IPS-20b (cell line): ENCODE measurements around the gene IQCB1.
"Not testable (repeated sequence)": the region's sequence is repeated elsewhere in the genome, so short reads cannot be mapped to it uniquely, and the experiment has no call there.

Experiments used
- H3K27ac ChIP-seq: one replicate; pipeline ENCODE4 v1.5.1; 2013; ENCODE audit warnings: low read length
- H3K27me3 ChIP-seq: 2 replicates; pipeline ENCODE4 v1.6.1; 2013; ENCODE audit warnings: mild to moderate bottlenecking, low read length, inconsistent platforms; ENCODE audit not compliant: insufficient read depth
- H3K36me3 ChIP-seq: 2 replicates; pipeline ENCODE4 v1.6.1; 2013; ENCODE audit warnings: low read depth, mild to moderate bottlenecking, inconsistent platforms, low read length, moderate library complexity; ENCODE audit not compliant: insufficient read depth
- H3K4me1 ChIP-seq: 2 replicates; pipeline ENCODE4 v1.6.1; 2013; ENCODE audit warnings: mild to moderate bottlenecking, control low read depth, inconsistent platforms, low read length, moderate library complexity; ENCODE audit not compliant: insufficient read depth
- H3K4me3 ChIP-seq: 2 replicates; pipeline ENCODE4 v1.5.1; 2013; ENCODE audit warnings: mild to moderate bottlenecking, low read length, inconsistent platforms
- H3K9ac ChIP-seq: 2 replicates; pipeline ENCODE4 v1.6.1; 2013; ENCODE audit warnings: low read depth, mild to moderate bottlenecking, inconsistent platforms, low read length, moderate library complexity
- H3K9me3 ChIP-seq: 2 replicates; pipeline ENCODE4 v1.6.1; 2013; ENCODE audit warnings: mild to moderate bottlenecking, low read depth, low read length, inconsistent platforms; ENCODE audit not compliant: insufficient read depth

Gene IQCB1

DNA sequence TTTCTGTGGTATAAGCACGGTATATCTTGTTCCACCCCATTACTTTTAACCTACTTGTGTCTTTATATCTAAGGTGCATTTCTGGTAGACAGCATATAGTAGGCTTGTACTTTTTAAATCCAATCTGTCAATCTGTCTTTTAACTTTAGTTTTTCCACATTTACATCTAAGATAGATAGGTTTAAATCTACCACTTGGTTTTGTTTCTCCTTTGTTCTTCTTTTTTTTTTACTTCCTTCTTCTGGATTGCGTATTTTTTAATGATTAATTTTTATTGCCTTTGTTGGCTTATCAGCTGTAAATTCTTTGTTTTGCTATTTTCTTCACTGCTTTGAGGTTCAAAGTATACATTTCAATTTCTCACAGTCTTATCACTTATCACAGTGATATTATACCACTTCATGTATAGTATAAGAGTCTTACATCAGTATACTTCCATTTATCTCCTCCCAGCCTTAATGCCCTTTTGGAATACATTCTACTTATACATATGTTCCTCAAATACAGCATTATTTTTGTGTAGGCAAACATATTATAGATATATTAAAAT is 31.0 kb downstream of the IQCB1 start:
- no peak overlapping the region for H3K9ac ChIP-seq
- no peak overlapping the region for H3K27ac ChIP-seq
- H3K27me3 ChIP-seq, result no peaks in the 10 kb centered on the region
- no peak overlapping the region for H3K4me3 ChIP-seq
- H3K9me3 ChIP-seq, result no peaks in the 10 kb centered on the region
- no peaks in the 10 kb centered on the region for H3K4me1 ChIP-seq
- H3K36me3 ChIP-seq, result peaks cover 66% of the 10 kb centered on the region

DNA sequence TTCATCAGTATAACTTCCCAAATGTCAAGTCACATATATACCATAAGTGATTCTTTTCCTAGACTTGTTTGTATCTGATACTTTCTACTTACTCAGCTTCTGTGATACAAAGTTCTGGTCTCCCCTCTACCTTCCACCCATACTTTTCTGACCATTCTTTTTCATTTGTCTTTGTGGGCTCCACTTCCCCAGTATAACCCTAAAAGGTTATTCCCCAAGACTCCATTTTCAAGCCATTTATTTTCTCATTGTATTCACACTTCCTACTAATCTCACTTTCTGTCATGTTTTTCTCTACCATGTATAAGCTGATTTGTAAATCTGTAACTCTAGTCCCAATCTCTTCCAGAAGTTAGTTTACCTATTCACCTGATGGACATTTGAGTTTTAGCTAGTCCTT is 34.0 kb downstream of the IQCB1 start:
- H3K36me3 ChIP-seq, result peaks cover 63% of the 10 kb centered on the region
- no peaks in the 10 kb centered on the region for H3K9me3 ChIP-seq
- H3K27ac ChIP-seq, result no peak overlapping the region
- no peaks in the 10 kb centered on the region for H3K27me3 ChIP-seq
- no peaks in the 10 kb centered on the region for H3K4me1 ChIP-seq
- no peak overlapping the region for H3K4me3 ChIP-seq
- H3K9ac ChIP-seq, result no peak overlapping the region

DNA sequence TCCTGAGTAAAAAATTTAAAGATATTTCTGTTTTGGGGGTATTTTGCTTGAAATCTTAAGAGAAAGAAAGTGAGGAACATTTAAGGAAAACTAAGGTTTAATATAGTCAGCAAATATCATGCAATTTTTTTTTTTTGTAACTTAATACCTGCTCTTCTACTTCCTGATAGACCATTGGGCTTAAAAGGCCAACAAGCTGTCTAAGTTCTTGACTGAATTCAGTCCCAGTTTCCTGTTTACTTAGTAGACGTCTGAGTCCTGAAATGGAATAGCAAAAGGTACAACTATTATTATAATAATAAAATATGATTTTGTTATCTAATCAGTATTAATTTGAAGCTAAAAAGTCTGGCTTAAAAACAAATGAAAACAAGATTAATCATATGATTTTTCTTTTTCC is 37.9 kb downstream of the IQCB1 start:
- Histone ChIP-seq H3K27me3 (no peaks in the 10 kb centered on the region), H3K4me3 (no peak overlapping the region), H3K4me1 (no peaks in the 10 kb centered on the region), H3K9me3 (no peaks in the 10 kb centered on the region), H3K27ac (no peak overlapping the region), H3K9ac (no peak overlapping the region), H3K36me3 (peaks cover 45% of the 10 kb centered on the region)

DNA sequence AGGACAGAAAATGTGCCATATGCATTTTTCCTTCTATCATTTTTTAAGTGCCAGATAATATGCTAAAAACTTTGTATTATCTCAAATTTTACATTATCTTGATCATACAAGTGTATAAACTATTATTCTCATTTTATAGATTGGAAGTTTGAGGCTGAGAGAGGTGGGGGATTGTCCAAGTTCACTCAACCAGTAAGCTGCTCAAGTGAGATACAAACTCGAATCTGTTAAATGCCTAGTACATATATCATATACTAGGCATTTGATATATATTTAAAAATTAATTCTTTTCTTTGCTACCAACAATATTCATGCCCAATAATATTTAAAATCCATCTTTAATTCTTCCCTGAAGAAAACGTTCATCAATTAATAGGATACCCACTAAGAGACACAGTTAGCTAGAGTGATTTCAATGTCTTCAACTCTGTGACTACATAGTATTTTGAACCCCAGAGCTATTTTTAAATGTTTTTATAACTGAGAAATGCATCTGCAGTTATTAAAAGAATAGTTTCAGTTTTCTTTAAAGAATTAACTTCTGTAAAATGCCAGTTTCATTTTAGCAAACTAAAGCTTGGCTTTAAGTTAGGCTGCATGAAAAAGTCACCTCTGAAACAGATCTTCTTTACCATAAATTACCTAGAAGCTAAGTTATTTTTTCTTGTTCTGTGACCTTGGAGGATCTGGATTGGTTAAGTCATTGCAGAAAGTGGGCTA is 40.4 kb downstream of the IQCB1 start:
- Histone ChIP-seq H3K4me1 (no peaks in the 10 kb centered on the region), H3K4me3 (no peak overlapping the region), H3K27ac (no peak overlapping the region), H3K36me3 (peaks cover 47% of the 10 kb centered on the region), H3K9ac (no peak overlapping the region), H3K9me3 (no peaks in the 10 kb centered on the region), H3K27me3 (no peaks in the 10 kb centered on the region)

DNA sequence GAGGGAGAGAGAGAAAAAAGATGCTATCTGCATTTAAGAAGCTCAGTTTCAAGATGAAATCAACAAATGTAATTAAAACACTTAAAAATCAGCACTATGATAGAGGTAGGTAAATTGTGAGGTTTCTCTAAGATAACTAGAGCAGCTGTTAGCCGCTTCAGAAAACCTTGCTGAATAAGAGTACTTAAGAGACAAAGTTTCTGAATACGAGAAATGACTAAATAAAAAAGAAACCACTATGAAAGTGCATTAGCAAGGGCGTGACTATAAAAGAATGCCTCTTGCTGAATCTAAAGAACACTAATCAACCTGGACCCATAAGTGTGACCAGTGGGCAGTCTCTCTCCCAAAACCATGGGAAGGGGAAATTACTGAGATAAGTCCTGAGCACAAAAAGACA is 41.8 kb downstream of the IQCB1 start:
- Histone ChIP-seq H3K4me1 (no peaks in the 10 kb centered on the region), H3K27me3 (no peaks in the 10 kb centered on the region), H3K4me3 (no peak overlapping the region), H3K9ac (no peak overlapping the region), H3K36me3 (peaks cover 47% of the 10 kb centered on the region), H3K9me3 (no peaks in the 10 kb centered on the region), H3K27ac (no peak overlapping the region)

DNA sequence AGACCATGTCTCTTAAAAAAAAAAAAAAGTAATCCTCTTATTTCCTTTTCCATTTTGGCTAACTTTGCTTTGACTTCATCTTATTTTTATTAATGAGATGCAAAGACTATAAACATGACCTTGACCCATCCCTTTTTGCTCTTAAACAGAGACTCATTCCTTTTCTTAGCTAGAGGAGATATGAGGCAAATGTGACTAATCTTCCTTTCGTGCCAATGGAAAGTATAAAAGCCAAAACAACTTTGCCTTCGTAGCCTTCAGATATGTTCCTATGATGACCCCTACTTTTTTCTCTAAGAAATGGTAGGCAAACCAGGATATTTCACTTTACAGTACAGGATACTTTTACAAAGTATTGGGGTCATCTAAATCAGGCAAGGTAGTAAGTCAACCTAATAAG is 48.4 kb downstream of the IQCB1 start:
- Histone ChIP-seq H3K4me1 (no peaks in the 10 kb centered on the region), H3K9me3 (no peaks in the 10 kb centered on the region), H3K27ac (no peak overlapping the region), H3K9ac (no peak overlapping the region), H3K36me3 (peaks cover 81% of the 10 kb centered on the region), H3K4me3 (no peak overlapping the region), H3K27me3 (no peaks in the 10 kb centered on the region)

DNA sequence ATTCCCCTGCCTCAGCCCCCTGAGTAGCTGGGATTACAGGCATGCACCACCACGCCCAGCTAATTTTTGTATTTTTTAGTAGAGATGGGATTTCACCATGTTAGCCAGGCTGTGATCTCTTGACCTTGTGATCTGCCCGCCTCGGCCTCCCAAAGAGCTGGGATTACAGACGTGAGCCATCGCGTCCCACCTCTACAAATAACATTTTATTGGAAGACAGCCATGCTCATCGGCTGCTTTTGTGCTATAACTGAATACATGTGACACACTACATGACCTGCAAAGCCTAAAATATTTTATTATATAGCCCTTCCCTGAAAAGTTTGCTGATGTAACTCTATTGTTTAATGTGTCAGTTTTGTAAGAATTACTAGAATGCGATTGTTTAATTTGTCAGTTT is 52.1 kb downstream of the IQCB1 start:
- H3K36me3 ChIP-seq, result peaks cover 86% of the 10 kb centered on the region
- H3K9ac ChIP-seq, H3K9me3 ChIP-seq, H3K4me3 ChIP-seq, H3K27me3 ChIP-seq, H3K27ac ChIP-seq, H3K4me1 ChIP-seq: not testable (repeated sequence)

DNA sequence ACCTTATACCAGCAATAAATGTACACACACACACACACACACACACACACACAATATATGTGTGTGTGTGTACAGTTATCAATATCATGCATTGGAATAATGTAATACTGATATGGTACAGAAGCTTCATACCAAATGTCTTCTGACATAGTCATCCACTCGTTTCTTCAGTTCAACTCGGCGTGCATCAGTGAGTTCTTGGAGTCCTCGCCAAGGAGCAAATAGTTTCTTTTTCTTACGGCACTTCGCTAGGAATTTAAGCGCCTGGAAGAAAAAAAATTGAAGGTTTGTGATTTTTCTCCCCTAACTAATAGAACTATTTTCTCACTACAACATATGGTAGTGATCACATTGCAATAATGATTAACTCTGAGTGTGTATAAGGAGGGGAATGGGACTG is 53.2 kb downstream of the IQCB1 start:
- Histone ChIP-seq H3K9me3 (no peaks in the 10 kb centered on the region), H3K4me3 (no peak overlapping the region), H3K9ac (no peak overlapping the region), H3K36me3 (peaks cover 87% of the 10 kb centered on the region), H3K27me3 (no peaks in the 10 kb centered on the region), H3K27ac (no peak overlapping the region), H3K4me1 (no peaks in the 10 kb centered on the region)

DNA sequence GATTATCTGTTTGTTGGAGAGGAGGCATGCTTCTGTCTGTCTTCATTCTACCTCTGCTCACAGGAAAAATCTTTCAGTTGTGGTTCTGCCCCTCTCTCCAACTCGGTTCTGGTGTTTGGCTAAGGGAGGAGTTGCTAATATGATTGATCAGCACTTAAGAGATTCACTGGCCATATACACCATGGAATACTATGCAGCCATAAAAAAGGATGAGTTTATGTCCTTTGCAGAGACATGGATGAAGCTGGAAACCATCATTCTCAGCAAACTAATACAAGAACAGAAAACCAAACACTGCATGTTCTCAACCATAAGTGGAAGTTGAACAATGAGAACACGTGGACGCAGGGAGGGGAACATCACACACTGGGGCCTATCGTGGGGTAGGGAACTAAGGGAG is 59.8 kb downstream of the IQCB1 start:
- H3K9ac ChIP-seq, H3K4me1 ChIP-seq, H3K9me3 ChIP-seq, H3K27me3 ChIP-seq, H3K4me3 ChIP-seq, H3K27ac ChIP-seq: not testable (repeated sequence)
- peaks cover 81% of the 10 kb centered on the region for H3K36me3 ChIP-seq

DNA sequence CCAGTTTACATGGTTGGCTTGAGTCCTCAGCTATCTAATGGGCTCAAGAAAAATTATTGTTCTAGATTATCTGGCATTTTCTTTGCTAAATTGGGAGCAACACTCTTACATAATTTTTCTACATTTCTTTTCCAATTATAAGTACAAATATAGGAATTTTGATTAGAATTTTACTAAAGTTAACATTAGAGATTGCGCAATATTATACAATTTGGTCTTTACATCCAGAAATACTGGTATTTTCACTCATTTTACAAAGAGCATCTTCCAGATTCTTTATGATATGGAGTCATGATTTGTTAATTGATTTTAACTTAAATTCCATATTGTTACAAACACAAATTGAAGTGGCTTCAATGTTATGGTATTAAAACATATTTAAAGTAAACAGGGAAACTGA is 65.6 kb downstream of the IQCB1 start:
- Histone ChIP-seq H3K27ac (no peak overlapping the region), H3K27me3 (no peaks in the 10 kb centered on the region), H3K36me3 (peaks cover 44% of the 10 kb centered on the region)

DNA sequence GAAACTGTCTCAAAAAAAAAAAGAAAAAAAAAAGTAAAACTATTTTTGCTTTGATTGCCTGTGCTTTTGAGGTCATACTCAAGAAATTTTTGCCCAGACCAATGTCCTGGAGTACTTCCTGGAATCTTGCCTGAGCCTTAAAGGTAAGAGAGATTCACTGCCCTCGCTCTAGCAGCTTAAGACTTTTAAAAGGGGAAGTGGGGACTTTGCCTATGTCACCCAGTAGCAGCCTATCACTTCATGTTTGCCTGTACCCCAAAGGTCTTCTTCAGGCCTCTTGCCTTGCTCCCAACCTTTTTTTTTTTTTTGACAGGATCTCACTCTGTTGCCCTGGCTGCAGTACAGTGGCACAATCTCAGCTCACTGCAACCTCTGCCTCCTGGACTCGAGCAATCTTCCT is 66.4 kb downstream of the IQCB1 start:
- Histone ChIP-seq H3K27me3 (no peaks in the 10 kb centered on the region), H3K9me3 (no peaks in the 10 kb centered on the region), H3K4me1 (no peaks in the 10 kb centered on the region), H3K36me3 (peaks cover 37% of the 10 kb centered on the region), H3K4me3 (no peak overlapping the region), H3K9ac (no peak overlapping the region), H3K27ac (no peak overlapping the region)

More for the DNA sequence above, 65.6 kb downstream of the IQCB1 start:
- H3K9ac ChIP-seq, result no peak overlapping the region
- no peak overlapping the region for H3K4me3 ChIP-seq
- no peaks in the 10 kb centered on the region for H3K9me3 ChIP-seq
- H3K4me1 ChIP-seq, result no peaks in the 10 kb centered on the region

DNA sequence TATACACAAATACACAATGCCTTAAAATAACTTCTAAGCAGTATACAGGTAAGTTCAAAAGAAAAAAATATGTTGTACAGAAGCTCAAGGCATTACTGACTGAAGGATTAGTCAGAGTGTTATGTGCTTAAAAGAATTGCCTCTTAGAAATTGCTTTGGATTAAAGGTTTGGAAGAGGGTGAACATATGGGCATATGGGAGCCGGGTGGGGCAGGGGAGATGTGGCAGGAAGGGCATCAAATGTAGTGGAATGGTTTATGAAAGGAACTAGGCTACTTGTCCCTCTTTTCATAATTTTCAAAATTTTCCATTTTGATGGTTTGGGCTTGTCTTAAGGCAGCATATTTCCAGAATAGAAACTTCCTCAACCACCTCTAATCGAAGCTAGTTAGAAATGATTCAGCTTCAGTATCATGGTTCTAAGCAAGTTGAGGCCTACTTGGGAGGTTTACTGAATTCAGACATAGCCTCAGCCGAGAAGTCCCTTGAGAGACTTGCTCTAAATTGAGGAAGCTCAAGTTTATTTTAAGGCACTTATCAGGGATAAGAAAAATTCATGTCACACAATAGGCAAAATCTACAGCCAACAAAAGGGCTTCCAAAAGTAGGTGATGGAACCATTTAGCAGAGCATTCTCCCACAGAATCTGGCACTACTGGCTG is 75.2 kb downstream of the IQCB1 start:
- no peaks in the 10 kb centered on the region for H3K27me3 ChIP-seq
- H3K4me1 ChIP-seq, result no peaks in the 10 kb centered on the region
- no peaks in the 10 kb centered on the region for H3K36me3 ChIP-seq
- H3K9me3 ChIP-seq, result no peaks in the 10 kb centered on the region
- H3K27ac ChIP-seq, result no peak overlapping the region
- H3K9ac ChIP-seq, result no peak overlapping the region
- H3K4me3 ChIP-seq, result no peak overlapping the region
